ENCODE results near the gene PLCB4. TPM values are rescaled to one million over a fixed set of nuclear protein-coding genes. Genes with fewer than 3 reads are reported as not detected.

PLCB4 gene
- total RNA-seq, 1 experiment from 2014 or later, result 10.1 TPM

GRCh38 chr20:9280666-9281065, 211.8 kb downstream of the PLCB4 start:
- Mint-ChIP-seq H3K4me3 (no peak overlapping the region), H3K27me3 (ENCODE audit: low read depth) (no peaks in the 10 kb centered on the region), H3K36me3 (ENCODE audit: insufficient read depth in 1 of 3, low read depth in 3 of 3) (no peaks in the 10 kb centered on the region), H3K27ac (no peak overlapping the region), H3K9me3 (no peaks in the 10 kb centered on the region), H3K4me1 (peaks cover 0 to 4% of the 10 kb centered on the region in 2 experiments; a peak in 1 of 4 replicates)
- no peak overlapping the region for H3K14ac ChIP-seq (ENCODE audit: insufficient read depth, low read length)
- no peak for TF ChIP-seq CTCF (conservative IDR thresholded peaks at IDR 0.05)
- no peak overlapping the region for H3K23ac ChIP-seq (ENCODE audit: insufficient read length, low read depth, low read length)
- no peak overlapping the region for H4K8ac ChIP-seq (replicated peaks; ENCODE audit: insufficient read length, low read depth, low read length)
- H3K56ac ChIP-seq (ENCODE audit: insufficient read length, low read depth, low read length), result no peak overlapping the region
- no peak overlapping the region for H2AK5ac ChIP-seq (ENCODE audit: insufficient read length, low read length)
- H2BK15ac ChIP-seq (ENCODE audit: low read depth, low read length), result no peak overlapping the region
- H2BK120ac ChIP-seq (ENCODE audit: low read depth, low read length, poor library complexity, severe bottlenecking), result no peak overlapping the region
- no peak overlapping the region for H3K4me2 ChIP-seq (ENCODE audit: insufficient read depth, insufficient read length, low read length)
- H3T11ph ChIP-seq (ENCODE audit: low read length), result no peak overlapping the region
- no peaks in the 10 kb centered on the region for H3K23me2 ChIP-seq (ENCODE audit: insufficient read length, low read depth, low read length, poor library complexity, severe bottlenecking)
- no CpG with 5 or more reads among the region's 5 CpGs for WGBS (ENCODE audit: extremely low coverage, insufficient read length, low lambda C conversion rate)
- H3K18ac ChIP-seq (ENCODE audit: insufficient read length, low read depth, low read length), result no peak overlapping the region
- no peak overlapping the region for H2BK12ac ChIP-seq (ENCODE audit: insufficient read length, low read depth, low read length)
- H2BK5ac ChIP-seq (ENCODE audit: insufficient read length, low read length), result no peak overlapping the region
- H3K79me2 ChIP-seq (ENCODE audit: insufficient read depth, low read length), result no peaks in the 10 kb centered on the region
- H3K27ac ChIP-seq (ENCODE audit: insufficient read length, low read depth, low read length), result no peak overlapping the region
- H3K27me3 ChIP-seq (ENCODE audit: insufficient read depth, low read length), result no peaks in the 10 kb centered on the region
- H4K5ac ChIP-seq (ENCODE audit: insufficient read length, low read depth, low read length), result no peak overlapping the region
- H3K4me1 ChIP-seq (ENCODE audit: insufficient read depth, low read length), result no peaks in the 10 kb centered on the region
- no peak overlapping the region for H2BK20ac ChIP-seq (ENCODE audit: low read depth, low read length, poor library complexity, severe bottlenecking)
- H3K4ac ChIP-seq (ENCODE audit: low read depth, low read length), result no peak overlapping the region
- no peak for DNase-seq
- no peaks in the 10 kb centered on the region for H3K9me3 ChIP-seq (ENCODE audit: control insufficient read depth, low read depth, low read length)
- no peaks in the 10 kb centered on the region for H4K20me1 ChIP-seq (ENCODE audit: control insufficient read depth, insufficient read depth, insufficient read length)
- H4K91ac ChIP-seq (ENCODE audit: insufficient read length, low read depth, low read length), result no peak overlapping the region
- H2AFZ ChIP-seq (ENCODE audit: low read length), result no peak overlapping the region
- H3K9ac ChIP-seq (ENCODE audit: extremely low read depth, insufficient read length, low read length), result no peak overlapping the region
- H3K79me1 ChIP-seq (ENCODE audit: insufficient read depth, low read depth, low read length, poor library complexity, severe bottlenecking), result no peaks in the 10 kb centered on the region
